GM10266 (cell line): Measurements from ENCODE around the gene ERCC5.

ENCODE experiments used
- DNase-seq: peaks from one replicate; pipeline ENCODE4 v3.0.0; 2012; ENCODE audit errors: extremely low spot score
- TF ChIP-seq, protein P1 (sequence below): IDR thresholded peaks from 2 replicates; pipeline ENCODE4 v1.5.1; 2012; ENCODE audit warnings: mild to moderate bottlenecking, low read depth; ENCODE audit not compliant: control insufficient read depth, insufficient read depth; ENCODE audit errors: missing control alignments

Gene ERCC5

DNA sequence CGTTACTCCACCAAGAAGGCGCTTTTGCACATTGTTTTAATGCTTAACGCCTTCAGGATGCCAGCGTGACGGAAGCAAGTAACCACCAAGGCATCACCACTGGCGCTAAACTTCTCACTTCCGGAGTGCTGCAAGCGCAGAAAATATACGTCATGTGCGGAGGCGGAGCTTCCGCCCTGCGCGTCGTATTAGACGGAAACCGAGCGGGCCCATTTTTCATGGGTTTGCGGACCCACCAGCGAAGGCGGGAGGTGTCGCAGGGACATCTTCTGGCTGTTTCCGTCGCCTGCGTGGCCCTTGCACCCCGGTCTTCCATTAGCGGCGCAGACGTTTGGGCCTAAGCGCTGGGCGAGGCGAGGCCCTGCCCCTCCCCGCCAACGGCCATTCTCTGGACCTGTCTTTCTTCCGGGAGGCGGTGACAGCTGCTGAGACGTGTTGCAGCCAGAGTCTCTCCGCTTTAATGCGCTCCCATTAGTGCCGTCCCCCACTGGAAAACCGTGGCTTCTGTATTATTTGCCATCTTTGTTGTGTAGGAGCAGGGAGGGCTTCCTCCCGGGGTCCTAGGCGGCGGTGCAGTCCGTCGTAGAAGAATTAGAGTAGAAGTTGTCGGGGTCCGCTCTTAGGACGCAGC, at the start of gene ERCC5:
Gene ERCC5, plus strand, starts transcription at position 403 of the 631 bp plus-strand sequence. CDS start 235 bp downstream, outside the sequence.
- TF ChIP-seq, protein P1, sequence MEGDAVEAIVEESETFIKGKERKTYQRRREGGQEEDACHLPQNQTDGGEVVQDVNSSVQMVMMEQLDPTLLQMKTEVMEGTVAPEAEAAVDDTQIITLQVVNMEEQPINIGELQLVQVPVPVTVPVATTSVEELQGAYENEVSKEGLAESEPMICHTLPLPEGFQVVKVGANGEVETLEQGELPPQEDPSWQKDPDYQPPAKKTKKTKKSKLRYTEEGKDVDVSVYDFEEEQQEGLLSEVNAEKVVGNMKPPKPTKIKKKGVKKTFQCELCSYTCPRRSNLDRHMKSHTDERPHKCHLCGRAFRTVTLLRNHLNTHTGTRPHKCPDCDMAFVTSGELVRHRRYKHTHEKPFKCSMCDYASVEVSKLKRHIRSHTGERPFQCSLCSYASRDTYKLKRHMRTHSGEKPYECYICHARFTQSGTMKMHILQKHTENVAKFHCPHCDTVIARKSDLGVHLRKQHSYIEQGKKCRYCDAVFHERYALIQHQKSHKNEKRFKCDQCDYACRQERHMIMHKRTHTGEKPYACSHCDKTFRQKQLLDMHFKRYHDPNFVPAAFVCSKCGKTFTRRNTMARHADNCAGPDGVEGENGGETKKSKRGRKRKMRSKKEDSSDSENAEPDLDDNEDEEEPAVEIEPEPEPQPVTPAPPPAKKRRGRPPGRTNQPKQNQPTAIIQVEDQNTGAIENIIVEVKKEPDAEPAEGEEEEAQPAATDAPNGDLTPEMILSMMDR = peak; percentile 22
- DNase-seq = peak; percentile 74

- TF ChIP-seq, protein P1 = no peak
- DNase-seq = peak; percentile 97
These were observed 47.0 kb upstream of the ERCC5 start, which contains the start of the genes BIVM and POGLUT2 for GRCh38 chr13:102798581-102799425. TSS of gene BIVM (plus strand) at chr13:102799119. CDS start at chr13:102807268, 8,149 bp downstream. TSS of gene POGLUT2 (minus strand) at chr13:102798976. CDS start at chr13:102798670, 306 bp downstream.

GRCh38 chr13:102799426-102800144, 46.2 kb upstream of the ERCC5 start:
- DNase-seq = peak; percentile 51
- TF ChIP-seq, protein P1 = no peak

GRCh38 chr13:102800145-102801041, 45.4 kb upstream of the ERCC5 start:
- TF ChIP-seq, protein P1 = peak; percentile 92
- DNase-seq = peak; percentile 93

DNA sequence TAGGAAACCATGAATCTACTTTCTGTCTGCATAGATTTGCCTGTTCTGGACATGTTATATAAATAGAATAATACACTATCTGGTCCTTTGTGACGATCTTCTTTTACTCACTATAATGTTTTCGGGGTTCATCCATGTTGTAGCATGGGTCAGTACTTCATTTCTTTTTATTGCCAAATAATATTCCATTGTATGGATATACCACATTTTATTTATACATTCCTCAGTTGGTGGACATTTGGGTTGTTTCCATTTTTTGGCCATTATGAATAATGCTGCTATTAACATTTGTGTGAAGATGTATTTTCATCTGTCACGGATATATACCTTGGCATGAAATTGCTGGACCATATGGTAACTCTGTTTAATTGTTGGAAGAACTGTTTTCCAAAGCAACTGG, 40.2 kb upstream of the ERCC5 start:
- TF ChIP-seq, protein P1 = no peak

DNA sequence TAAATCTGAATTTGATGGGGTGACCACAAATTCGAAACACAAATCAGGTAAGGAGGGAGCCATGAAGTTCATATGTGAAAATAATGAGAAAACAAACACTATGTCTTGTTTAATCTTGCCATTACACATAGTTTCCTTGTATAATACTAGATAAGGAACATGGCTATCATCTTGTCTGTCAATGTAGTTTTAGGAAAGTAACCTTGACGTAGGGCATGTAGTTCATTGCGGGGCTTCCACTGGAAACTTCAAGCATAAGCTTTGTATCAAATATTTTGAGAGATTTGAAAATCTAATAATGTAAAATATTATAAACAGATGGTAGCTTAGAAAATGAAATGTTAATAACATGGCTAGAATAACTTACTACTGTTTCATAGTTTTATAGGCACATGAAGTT, 38.1 kb upstream of the ERCC5 start:
- no peak for DNase-seq
- TF ChIP-seq, protein P1 = no peak

More for the DNA sequence above, 40.2 kb upstream of the ERCC5 start:
- no peak for DNase-seq
